ENCODE measurements around the gene CDC14B. TPM values are rescaled to one million over a fixed set of nuclear protein-coding genes. Genes with fewer than 3 reads are reported as not detected.
A peak's percentile ranks its signal among the peaks of the same experiment; 100 is the strongest.

Gene CDC14B
- total RNA-seq, 2 donors from 2014 or later = 5.9 to 16.4 TPM

GRCh38 chr9:96486386-96487028 is 133.1 kb downstream of the CDC14B start:
- H3K36me3 Mint-ChIP-seq (ENCODE audit: low read depth) = peaks cover 6% of the 10 kb centered on the region
- H3K27me3 Mint-ChIP-seq = no peaks in the 10 kb centered on the region
- peaks cover 13% of the 10 kb centered on the region for H3K4me1 Mint-ChIP-seq
- H3K9me3 ChIP-seq (ENCODE audit: control insufficient read depth, low read length, poor library complexity, severe bottlenecking) = no peaks in the 10 kb centered on the region
- no peak overlapping the region for H3K4me3 Mint-ChIP-seq
- H3K27ac Mint-ChIP-seq = no peak overlapping the region
- ATAC-seq (no peak), DNase-seq (no peak)

DNA sequence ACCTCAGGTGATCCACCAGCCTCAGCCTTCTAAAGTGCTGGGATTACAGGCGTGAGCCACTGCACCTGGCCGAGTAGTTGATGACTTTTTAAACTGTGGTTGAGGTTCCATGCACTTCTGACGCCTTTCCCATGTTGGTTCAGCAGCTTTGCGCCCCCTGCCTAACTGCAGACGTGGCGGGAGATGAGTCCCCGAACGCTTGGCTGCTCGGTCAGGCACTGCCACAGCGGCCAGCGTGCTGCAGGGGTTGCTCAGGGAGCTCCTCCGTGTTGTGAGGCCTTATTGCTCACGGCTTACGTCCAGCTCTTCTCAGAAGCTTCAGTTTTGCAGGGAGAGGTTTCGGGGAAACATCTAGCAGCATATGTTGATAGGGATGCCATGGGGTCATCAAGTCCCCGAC is 134.4 kb downstream of the CDC14B start:
- H3K36me3 Mint-ChIP-seq (ENCODE audit: low read depth) = peaks cover 6% of the 10 kb centered on the region
- H3K9me3 ChIP-seq (ENCODE audit: control insufficient read depth, low read length, poor library complexity, severe bottlenecking) = no peaks in the 10 kb centered on the region
- no peak for ATAC-seq

DNA sequence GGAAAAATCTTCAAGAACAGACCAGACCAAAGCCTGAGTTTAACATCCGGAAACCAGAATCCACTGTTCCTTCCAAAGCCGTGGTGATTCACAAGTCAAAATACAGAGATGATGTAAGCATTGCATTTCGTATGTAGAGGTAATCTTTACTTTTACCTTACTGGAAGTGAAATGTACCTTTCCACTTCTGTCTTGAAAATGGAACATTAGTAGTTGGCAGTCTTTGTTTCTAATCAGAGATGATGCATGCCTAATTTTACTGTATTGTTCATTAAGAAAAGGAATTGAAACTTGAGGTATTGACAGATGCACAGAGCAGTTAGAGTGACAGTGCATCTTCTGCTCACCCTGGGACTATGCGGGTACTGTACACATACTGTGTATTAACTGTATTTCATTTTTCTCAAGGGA is 135.1 kb downstream of the CDC14B start:
- Mint-ChIP-seq H3K27ac (no peak overlapping the region), H3K4me1 (peaks cover 13% of the 10 kb centered on the region), H3K36me3 (ENCODE audit: low read depth) (peaks cover 3% of the 10 kb centered on the region), H3K27me3 (no peaks in the 10 kb centered on the region), H3K4me3 (no peak overlapping the region)
- DNase-seq = no peak
- no peak for ATAC-seq
- no peaks in the 10 kb centered on the region for H3K9me3 ChIP-seq (ENCODE audit: control insufficient read depth, low read length, poor library complexity, severe bottlenecking)

More for the DNA sequence above, 134.4 kb downstream of the CDC14B start:
- H3K27me3 Mint-ChIP-seq = no peaks in the 10 kb centered on the region
- no peak for DNase-seq
- no peak overlapping the region for H3K27ac Mint-ChIP-seq
- H3K4me3 Mint-ChIP-seq = no peak overlapping the region
- H3K4me1 Mint-ChIP-seq = peaks cover 13% of the 10 kb centered on the region

DNA sequence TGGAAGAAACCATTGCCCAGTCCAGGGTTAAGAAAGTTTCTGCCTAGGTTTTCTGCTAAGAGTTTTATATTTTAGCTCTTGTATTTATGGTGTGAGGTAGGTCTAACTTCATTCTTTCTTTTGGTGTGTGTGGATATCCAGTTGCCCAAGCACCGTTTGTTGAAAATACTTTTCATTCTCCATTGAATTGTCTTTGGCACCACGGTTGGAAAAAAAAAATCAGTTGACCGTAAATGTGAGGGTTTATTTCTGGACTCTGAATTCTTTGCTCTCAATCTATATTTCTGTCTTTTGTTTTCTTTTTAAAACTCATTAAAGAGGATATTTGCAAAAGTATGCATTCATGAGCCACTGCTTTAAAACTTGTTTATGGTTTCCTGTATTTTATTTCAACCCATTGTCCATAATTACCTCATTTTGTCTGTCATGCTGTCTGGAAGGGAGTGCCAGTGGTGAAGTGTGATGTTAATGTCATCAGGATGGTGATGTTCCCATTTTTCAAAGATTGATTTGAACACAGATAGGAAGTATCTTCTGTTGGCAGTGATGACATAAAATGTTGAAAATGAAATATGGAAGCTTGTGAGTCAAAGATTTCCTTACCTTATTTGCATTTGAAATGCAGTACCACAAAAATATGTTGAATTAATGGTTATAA is 135.8 kb downstream of the CDC14B start:
- DNase-seq = no peak
- peaks cover 12% of the 10 kb centered on the region for H3K4me1 Mint-ChIP-seq
- ATAC-seq = no peak
- H3K27ac Mint-ChIP-seq = no peak overlapping the region
- H3K9me3 ChIP-seq (ENCODE audit: control insufficient read depth, low read length, poor library complexity, severe bottlenecking) = no peaks in the 10 kb centered on the region
- H3K4me3 Mint-ChIP-seq = no peak overlapping the region
- peaks cover 3% of the 10 kb centered on the region for H3K36me3 Mint-ChIP-seq (ENCODE audit: low read depth)
- no peaks in the 10 kb centered on the region for H3K27me3 Mint-ChIP-seq

DNA sequence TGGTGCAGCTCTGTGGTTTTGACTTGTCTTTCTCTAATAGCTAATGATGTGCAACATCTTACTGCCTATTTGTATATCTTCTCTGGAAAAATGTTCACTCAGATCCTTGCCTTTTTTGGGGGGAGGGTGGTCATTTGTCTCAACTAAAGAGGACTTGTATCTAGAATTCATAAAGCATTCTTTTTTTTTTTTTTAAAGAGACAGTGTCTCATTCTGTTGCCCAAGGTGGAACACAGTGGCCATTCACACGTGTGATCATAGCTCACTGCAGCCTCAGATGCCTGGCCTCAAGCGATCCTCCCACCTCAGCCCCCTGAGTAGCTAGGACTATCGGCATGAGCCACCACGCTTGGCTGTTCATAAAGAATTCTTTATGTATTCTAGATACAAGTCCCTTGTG is 136.4 kb downstream of the CDC14B start:
- Mint-ChIP-seq H3K36me3 (ENCODE audit: low read depth) (peaks cover 3% of the 10 kb centered on the region), H3K4me1 (peaks cover 18% of the 10 kb centered on the region), H3K27ac (no peak overlapping the region), H3K27me3 (no peaks in the 10 kb centered on the region), H3K4me3 (no peak overlapping the region)
- ATAC-seq (no peak), DNase-seq (no peak)
- H3K9me3 ChIP-seq (ENCODE audit: control insufficient read depth, low read length, poor library complexity, severe bottlenecking) = no peaks in the 10 kb centered on the region

DNA sequence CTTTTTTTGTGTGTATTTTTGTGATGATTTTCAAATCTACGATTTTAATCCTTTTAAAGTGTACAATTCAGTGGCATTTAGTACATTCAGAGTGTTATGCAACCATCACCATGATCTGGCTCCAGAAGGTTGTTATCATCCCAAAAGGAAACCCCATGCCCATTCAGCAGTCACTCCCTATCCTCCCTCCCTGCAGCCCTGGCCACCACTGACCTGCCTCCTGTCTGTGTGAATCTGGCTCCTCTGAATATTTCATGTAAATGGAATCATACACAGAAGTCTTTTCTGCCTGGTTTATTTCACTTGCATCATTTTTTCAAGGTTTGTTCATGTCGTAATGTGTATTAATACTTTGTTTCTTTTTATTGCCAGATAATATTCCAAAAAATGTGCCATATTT is 137.2 kb downstream of the CDC14B start:
- peaks cover 19% of the 10 kb centered on the region for H3K4me1 Mint-ChIP-seq
- DNase-seq = no peak
- H3K36me3 Mint-ChIP-seq (ENCODE audit: low read depth) = peaks cover 3% of the 10 kb centered on the region
- H3K9me3 ChIP-seq (ENCODE audit: control insufficient read depth, low read length, poor library complexity, severe bottlenecking) = no peaks in the 10 kb centered on the region
- H3K4me3 Mint-ChIP-seq = no peak overlapping the region
- ATAC-seq = no peak
- H3K27ac Mint-ChIP-seq = no peak overlapping the region
- no peaks in the 10 kb centered on the region for H3K27me3 Mint-ChIP-seq

- DNase-seq = no peak
- Mint-ChIP-seq H3K36me3 (ENCODE audit: low read depth) (peaks cover 3% of the 10 kb centered on the region), H3K27me3 (no peaks in the 10 kb centered on the region), H3K4me1 (peaks cover 21% of the 10 kb centered on the region), H3K27ac (no peak overlapping the region), H3K4me3 (no peak overlapping the region)
- no peaks in the 10 kb centered on the region for H3K9me3 ChIP-seq (ENCODE audit: control insufficient read depth, low read length, poor library complexity, severe bottlenecking)
- no peak for ATAC-seq
Observed at GRCh38 chr9:96480736-96481135, 138.9 kb downstream of the CDC14B start.

- Mint-ChIP-seq H3K36me3 (ENCODE audit: low read depth) (peaks cover 2% of the 10 kb centered on the region), H3K27me3 (no peaks in the 10 kb centered on the region), H3K4me3 (no peak overlapping the region), H3K27ac (no peak overlapping the region), H3K4me1 (peaks cover 19% of the 10 kb centered on the region)
- ATAC-seq (no peak), DNase-seq (no peak)
- H3K9me3 ChIP-seq (ENCODE audit: control insufficient read depth, low read length, poor library complexity, severe bottlenecking) = no peaks in the 10 kb centered on the region
Observed at GRCh38 chr9:96478829-96479371, 140.7 kb downstream of the CDC14B start.

DNA sequence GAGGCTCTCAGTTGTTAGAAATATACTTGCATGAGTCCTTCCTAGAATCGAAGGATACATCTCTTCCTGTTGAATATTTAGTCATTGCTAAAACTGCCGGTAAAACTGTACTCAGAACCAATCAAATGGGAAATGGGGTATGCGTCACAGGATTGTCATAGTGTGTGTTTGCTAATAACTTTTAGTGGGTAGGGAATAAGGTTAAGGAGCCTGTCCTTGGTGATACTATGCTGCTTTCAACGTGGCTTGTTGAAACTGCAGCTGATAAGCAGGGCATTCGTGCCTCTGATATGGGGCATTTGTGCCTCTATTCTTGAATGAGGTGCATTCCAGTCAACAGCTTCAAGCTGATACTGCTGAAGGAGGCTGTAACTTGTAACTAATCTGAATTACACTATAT is 143.1 kb downstream of the CDC14B start:
- no peak for ATAC-seq
- no peaks in the 10 kb centered on the region for H3K27me3 Mint-ChIP-seq
- H3K4me3 Mint-ChIP-seq = no peak overlapping the region
- peaks cover 11% of the 10 kb centered on the region for H3K4me1 Mint-ChIP-seq
- peaks cover 2% of the 10 kb centered on the region for H3K36me3 Mint-ChIP-seq (ENCODE audit: low read depth)
- H3K9me3 ChIP-seq (ENCODE audit: control insufficient read depth, low read length, poor library complexity, severe bottlenecking) = no peaks in the 10 kb centered on the region
- H3K27ac Mint-ChIP-seq = no peak overlapping the region
- DNase-seq = no peak

GRCh38 chr9:96476013-96476412 is 143.6 kb downstream of the CDC14B start:
- no peak overlapping the region for H3K27ac Mint-ChIP-seq
- H3K4me1 Mint-ChIP-seq = peaks cover 11% of the 10 kb centered on the region
- DNase-seq (no peak), ATAC-seq (no peak)
- peaks cover 2% of the 10 kb centered on the region for H3K36me3 Mint-ChIP-seq (ENCODE audit: low read depth)
- no peaks in the 10 kb centered on the region for H3K27me3 Mint-ChIP-seq
- H3K4me3 Mint-ChIP-seq = no peak overlapping the region
- H3K9me3 ChIP-seq (ENCODE audit: control insufficient read depth, low read length, poor library complexity, severe bottlenecking) = no peaks in the 10 kb centered on the region

DNA sequence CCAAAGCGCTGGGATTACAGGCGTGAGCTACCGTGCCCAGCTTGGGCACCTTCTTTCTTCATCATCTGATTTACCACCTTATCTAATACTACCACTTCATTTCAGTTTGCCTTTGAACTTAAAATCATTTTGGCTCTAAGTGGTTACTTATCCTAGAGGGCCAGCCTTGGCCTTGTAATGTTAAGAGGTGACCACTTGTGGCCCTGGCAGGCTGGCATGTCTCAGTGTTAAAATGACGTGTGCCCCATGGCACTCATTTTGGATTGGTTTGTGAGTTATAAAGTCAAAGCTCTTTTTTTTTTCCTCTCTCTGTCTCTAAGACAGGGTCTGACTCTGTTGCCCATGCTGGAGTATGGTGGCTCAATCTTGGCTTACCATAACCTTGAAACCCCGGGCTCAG is 151.9 kb downstream of the CDC14B start:
- no peaks in the 10 kb centered on the region for H3K36me3 Mint-ChIP-seq (ENCODE audit: low read depth)
- no peak for DNase-seq
- no peaks in the 10 kb centered on the region for H3K9me3 ChIP-seq (ENCODE audit: control insufficient read depth, low read length, poor library complexity, severe bottlenecking)

DNA sequence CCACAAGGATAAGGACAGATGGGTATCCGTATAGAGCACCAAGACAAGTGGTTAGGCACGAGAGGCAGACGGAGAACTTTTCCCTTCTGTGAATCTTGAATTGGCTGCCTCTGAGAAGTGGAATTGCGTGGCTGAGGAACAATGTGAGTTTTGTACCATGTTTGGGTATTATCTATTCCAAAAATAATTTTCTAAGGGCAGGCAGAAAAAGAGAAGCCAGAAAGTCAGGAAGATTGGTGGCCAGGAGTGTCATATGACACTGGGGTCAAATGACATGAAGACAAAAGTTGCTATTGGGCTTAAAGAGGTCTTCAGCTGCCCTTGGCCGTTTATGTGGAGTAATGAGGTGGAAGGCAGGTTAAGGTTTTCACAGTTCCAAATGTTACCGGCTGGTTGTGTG is 155.2 kb downstream of the CDC14B start:
- no peak for ATAC-seq
- H3K36me3 Mint-ChIP-seq (ENCODE audit: low read depth) = peaks cover 2% of the 10 kb centered on the region
- DNase-seq = no peak
- no peak overlapping the region for H3K4me3 Mint-ChIP-seq
- H3K27ac Mint-ChIP-seq = peak overlapping the region; percentile 11
- H3K27me3 Mint-ChIP-seq = no peaks in the 10 kb centered on the region
- no peaks in the 10 kb centered on the region for H3K9me3 ChIP-seq (ENCODE audit: control insufficient read depth, low read length, poor library complexity, severe bottlenecking)
- peaks cover 2% of the 10 kb centered on the region for H3K4me1 Mint-ChIP-seq

More for the DNA sequence above, 151.9 kb downstream of the CDC14B start:
- no peaks in the 10 kb centered on the region for H3K27me3 Mint-ChIP-seq
- no peak overlapping the region for H3K4me3 Mint-ChIP-seq
- no peak for ATAC-seq
- peaks cover 2% of the 10 kb centered on the region for H3K4me1 Mint-ChIP-seq
- no peak overlapping the region for H3K27ac Mint-ChIP-seq

- Mint-ChIP-seq H3K4me1 (peaks cover 7% of the 10 kb centered on the region), H3K27ac (no peak overlapping the region), H3K4me3 (no peak overlapping the region), H3K27me3 (no peaks in the 10 kb centered on the region), H3K36me3 (ENCODE audit: low read depth) (peaks cover 6% of the 10 kb centered on the region)
- no peaks in the 10 kb centered on the region for H3K9me3 ChIP-seq (ENCODE audit: control insufficient read depth, low read length, poor library complexity, severe bottlenecking)
- ATAC-seq (no peak), DNase-seq (no peak)
Observed at GRCh38 chr9:96462541-96462940, 157.1 kb downstream of the CDC14B start.

- DNase-seq (no peak), ATAC-seq (no peak)
- Mint-ChIP-seq H3K36me3 (ENCODE audit: low read depth) (peaks cover 6% of the 10 kb centered on the region), H3K27ac (no peak overlapping the region), H3K4me3 (no peak overlapping the region), H3K4me1 (peaks cover 7% of the 10 kb centered on the region), H3K27me3 (no peaks in the 10 kb centered on the region)
- no peaks in the 10 kb centered on the region for H3K9me3 ChIP-seq (ENCODE audit: control insufficient read depth, low read length, poor library complexity, severe bottlenecking)
Observed at GRCh38 chr9:96461336-96461735, 158.3 kb downstream of the CDC14B start.

All from T-helper 17 cell (primary cell).